Measurements from ENCODE around the gene SLC47A2. TPM values are rescaled to one million over a fixed set of nuclear protein-coding genes. Genes with fewer than 3 reads are reported as not detected.
A peak's percentile ranks its signal among the peaks of the same experiment; 100 is the strongest.

The SLC47A2 gene
- total and polyA plus RNA-seq, 2 of the 13 experiments (the other 11 are each of a cell fraction or from before 2014, with no cell fraction given): 0.04 TPM; not detected in 1

DNA sequence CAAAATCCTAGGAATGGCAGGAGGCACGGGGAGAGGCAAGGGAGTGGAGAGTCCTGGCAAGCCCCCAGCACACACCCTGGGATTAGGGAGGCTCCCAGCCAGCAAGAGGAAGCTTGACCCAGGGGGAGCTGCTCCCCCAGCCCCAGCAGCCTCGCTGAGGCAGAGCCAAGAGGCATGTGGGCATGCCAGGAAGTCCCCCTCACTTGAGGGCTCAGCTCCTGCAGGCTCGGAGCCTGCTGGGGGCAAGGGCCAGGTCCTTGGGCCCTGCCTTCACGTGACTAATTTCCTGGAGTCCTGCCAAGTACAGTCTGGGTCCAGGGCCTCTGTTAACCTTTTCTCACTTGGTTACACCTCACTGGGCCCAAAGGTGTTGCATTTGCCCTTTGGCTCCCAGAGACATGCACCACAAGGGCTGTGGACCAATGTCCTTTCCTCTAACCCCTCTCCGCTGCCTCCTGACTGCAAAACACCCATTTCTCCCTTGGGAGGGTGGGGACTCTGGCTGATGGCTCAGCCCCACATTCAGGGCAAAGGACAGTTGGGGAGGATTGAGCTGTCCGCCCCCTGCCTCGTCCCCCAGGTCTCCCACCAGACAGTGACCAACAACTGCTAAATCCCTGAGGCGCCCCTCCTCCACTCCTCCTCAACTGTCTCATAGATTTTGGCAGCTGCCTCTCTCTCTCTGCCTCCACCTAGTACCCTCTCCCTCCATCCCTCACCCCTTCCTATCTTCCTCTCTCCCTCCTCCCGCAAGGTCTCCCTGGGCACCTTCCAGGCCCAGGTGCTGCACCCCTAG is 4.4 kb upstream of the SLC47A2 start (continued):
- TF ChIP-seq, protein P1, sequence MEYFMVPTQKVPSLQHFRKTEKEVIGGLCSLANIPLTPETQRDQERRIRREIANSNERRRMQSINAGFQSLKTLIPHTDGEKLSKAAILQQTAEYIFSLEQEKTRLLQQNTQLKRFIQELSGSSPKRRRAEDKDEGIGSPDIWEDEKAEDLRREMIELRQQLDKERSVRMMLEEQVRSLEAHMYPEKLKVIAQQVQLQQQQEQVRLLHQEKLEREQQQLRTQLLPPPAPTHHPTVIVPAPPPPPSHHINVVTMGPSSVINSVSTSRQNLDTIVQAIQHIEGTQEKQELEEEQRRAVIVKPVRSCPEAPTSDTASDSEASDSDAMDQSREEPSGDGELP (IDR thresholded peaks at IDR 0.05; ENCODE audit: borderline replicate concordance, low read depth): peak; percentile 42; the same call in 1 of the 2 replicates
- peak; percentile 42; the same call in 1 of the 2 replicates for TF ChIP-seq ZNF431 (CRISPR knock-in tag; IDR thresholded peaks at IDR 0.05; ENCODE audit: borderline replicate concordance, low read depth)
- no peak for TF ChIP-seq ZNF446 (CRISPR knock-in tag; IDR thresholded peaks at IDR 0.05)
- no peak for TF ChIP-seq POLR2AphosphoS2 (IDR thresholded peaks at IDR 0.05; ENCODE audit: low read depth, low read length)
- no peak for TF ChIP-seq KLF15 (CRISPR knock-in tag; IDR thresholded peaks at IDR 0.05; ENCODE audit: borderline replicate concordance)
- peak; percentile 38; the same call in 1 of the 2 replicates for TF ChIP-seq RAD51 (IDR thresholded peaks at IDR 0.05; ENCODE audit: borderline replicate concordance)
- TF ChIP-seq MAZ (IDR thresholded peaks at IDR 0.05; ENCODE audit: borderline replicate concordance, low read depth, low read length): no peak
- TF ChIP-seq MAZ (CRISPR knock-in tag; IDR thresholded peaks at IDR 0.05; ENCODE audit: low read depth): no peak; the same call in 1 of the 2 replicates
- TF ChIP-seq ISL2 (CRISPR knock-in tag; IDR thresholded peaks at IDR 0.05): peak; percentile 65; the same call in 1 of the 2 replicates
- TF ChIP-seq SAP130 (CRISPR knock-in tag; IDR thresholded peaks at IDR 0.05; ENCODE audit: low read depth): peak; percentile 50; the same call in 1 of the 2 replicates
- TF ChIP-seq ZSCAN22 (CRISPR knock-in tag; IDR thresholded peaks at IDR 0.05): no peak; the same call in 1 of the 2 replicates
- peak; percentile 75; the same call in 1 of the 2 replicates for TF ChIP-seq ZMYM4 (CRISPR knock-in tag; IDR thresholded peaks at IDR 0.05)
- TF ChIP-seq DNMT3B (CRISPR knock-in tag; conservative IDR thresholded peaks at IDR 0.05): no peak
- TF ChIP-seq ZNF703 (CRISPR knock-in tag; IDR thresholded peaks at IDR 0.05; ENCODE audit: borderline replicate concordance): 0 out of 2 replicates have a peak, but pooled peaks have one; percentile 49
- peak; percentile 49; the same call in 1 of the 2 replicates for TF ChIP-seq HDAC1 (CRISPR knock-in tag; IDR thresholded peaks at IDR 0.05)
- TF ChIP-seq ATF7 (IDR thresholded peaks at IDR 0.05): no peak
- 0 out of 2 replicates have a peak, but pooled peaks have one; percentile 64 for TF ChIP-seq ATF7 (CRISPR knock-in tag; IDR thresholded peaks at IDR 0.05)
- TF ChIP-seq NRL (CRISPR knock-in tag; IDR thresholded peaks at IDR 0.05; ENCODE audit: borderline replicate concordance): peak; percentile 49; the same call in 1 of the 2 replicates
- TF ChIP-seq, protein P2, sequence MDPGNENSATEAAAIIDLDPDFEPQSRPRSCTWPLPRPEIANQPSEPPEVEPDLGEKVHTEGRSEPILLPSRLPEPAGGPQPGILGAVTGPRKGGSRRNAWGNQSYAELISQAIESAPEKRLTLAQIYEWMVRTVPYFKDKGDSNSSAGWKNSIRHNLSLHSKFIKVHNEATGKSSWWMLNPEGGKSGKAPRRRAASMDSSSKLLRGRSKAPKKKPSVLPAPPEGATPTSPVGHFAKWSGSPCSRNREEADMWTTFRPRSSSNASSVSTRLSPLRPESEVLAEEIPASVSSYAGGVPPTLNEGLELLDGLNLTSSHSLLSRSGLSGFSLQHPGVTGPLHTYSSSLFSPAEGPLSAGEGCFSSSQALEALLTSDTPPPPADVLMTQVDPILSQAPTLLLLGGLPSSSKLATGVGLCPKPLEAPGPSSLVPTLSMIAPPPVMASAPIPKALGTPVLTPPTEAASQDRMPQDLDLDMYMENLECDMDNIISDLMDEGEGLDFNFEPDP (CRISPR knock-in tag; conservative IDR thresholded peaks at IDR 0.05): no peak
- TF ChIP-seq, protein P3, sequence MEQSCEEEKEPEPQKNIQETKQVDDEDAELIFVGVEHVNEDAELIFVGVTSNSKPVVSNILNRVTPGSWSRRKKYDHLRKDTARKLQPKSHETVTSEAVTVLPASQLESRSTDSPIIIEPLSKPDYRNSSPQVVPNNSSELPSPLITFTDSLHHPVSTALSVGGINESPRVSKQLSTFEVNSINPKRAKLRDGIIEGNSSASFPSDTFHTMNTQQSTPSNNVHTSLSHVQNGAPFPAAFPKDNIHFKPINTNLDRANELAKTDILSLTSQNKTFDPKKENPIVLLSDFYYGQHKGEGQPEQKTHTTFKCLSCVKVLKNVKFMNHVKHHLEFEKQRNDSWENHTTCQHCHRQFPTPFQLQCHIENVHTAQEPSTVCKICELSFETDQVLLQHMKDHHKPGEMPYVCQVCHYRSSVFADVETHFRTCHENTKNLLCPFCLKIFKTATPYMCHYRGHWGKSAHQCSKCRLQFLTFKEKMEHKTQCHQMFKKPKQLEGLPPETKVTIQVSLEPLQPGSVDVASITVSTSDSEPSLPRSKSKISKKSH (CRISPR knock-in tag; IDR thresholded peaks at IDR 0.05; ENCODE audit: borderline replicate concordance): peak; percentile 26; the same call in 1 of the 2 replicates
- peak; percentile 59; the same call in 1 of the 2 replicates for TF ChIP-seq MED1 (CRISPR knock-in tag; IDR thresholded peaks at IDR 0.05)
- TF ChIP-seq TBL1XR1 (IDR thresholded peaks at IDR 0.05; ENCODE audit: borderline replicate concordance, low read length, partially characterized antibody): no peak
- TF ChIP-seq SP5 (CRISPR knock-in tag; IDR thresholded peaks at IDR 0.05; ENCODE audit: borderline replicate concordance, low read depth): peak; percentile 27; the same call in 1 of the 2 replicates
- no peak for TF ChIP-seq SKI (IDR thresholded peaks at IDR 0.05; ENCODE audit: partially characterized antibody)
- peak; percentile 56; the same call in 1 of the 2 replicates for TF ChIP-seq WIZ (CRISPR knock-in tag; IDR thresholded peaks at IDR 0.05)
- no peak for TF ChIP-seq NKX3-1 (CRISPR knock-in tag; IDR thresholded peaks at IDR 0.05)
